CMK (cell line): ENCODE results near the gene RPS17.
A peak's percentile ranks its signal among the peaks of the same experiment; 100 is the strongest.

Source experiments
- DNase-seq: peaks from one replicate; pipeline ENCODE4 v3.0.0-alpha.2; 2010; ENCODE audit warnings: low read depth

Gene RPS17

DNA sequence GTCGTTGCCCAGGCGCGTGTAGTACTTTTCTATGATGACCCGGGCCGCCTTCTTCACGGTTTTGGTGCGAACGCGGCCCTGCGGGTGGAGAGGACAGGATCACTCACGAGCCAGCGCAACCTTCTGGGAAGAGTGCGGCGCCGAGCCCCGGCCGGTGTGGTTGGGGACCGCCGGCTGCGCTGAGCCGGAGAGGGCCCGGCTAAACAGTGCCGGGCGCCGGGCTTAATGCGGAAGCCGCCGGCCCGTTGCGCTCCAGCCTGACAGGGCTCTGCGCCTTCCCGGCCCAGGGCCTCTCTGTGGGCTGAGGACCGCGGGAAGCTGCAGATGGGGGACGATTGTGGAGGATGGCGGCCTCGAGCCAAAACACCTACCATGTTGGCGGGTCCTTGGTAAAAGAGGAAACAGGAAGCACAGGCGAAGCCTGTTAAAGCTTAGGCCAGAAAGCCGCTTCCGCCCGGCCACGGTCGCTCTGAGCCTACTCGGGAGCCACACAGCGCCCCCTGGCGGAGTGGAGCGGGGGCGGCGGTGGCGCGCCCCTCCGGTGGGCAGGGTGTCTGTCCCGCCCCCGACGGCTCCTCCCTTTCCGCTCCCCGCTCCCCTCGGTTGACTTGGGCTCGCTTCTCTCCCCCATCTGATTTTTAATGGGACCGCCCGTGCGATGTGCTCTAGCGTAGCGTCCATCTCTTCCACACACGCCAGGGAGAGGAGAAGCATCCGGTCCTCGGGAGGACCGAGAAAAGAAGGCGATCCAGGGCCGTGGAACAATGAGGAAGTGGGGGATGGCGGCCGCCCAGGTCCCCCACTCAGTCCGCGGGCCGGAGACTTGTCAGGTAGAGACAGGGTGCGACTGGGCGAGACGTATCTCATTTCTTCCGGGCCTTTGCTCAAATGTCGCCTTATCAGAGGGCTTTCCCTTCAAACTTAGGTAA, at the start of gene RPS17:
TSS of gene RPS17 (minus strand) at position 403 of the 929 bp plus-strand sequence. CDS start at position 374, 29 bp downstream.
- DNase-seq = peak; percentile 98

DNA sequence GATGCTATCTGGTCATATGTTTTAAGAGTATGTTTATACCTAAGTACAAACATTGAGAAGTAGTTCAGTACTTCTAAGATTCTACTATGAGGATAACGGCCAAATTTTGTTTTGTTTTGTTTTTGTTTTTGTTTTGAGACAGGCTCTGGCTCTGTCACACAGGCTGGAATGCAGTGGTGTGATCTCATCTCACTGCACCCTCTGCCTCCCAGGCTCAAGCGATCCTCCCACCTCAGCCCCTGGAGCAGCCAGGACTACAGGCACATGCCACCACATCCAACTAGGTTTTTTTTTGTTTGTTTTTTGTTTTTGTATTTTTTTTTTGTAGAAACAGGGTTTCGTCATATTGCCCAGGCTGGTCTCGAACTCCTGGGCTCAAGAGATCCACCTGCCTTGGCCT, 47.5 kb upstream of the RPS17 start:
- DNase-seq = no peak

DNA sequence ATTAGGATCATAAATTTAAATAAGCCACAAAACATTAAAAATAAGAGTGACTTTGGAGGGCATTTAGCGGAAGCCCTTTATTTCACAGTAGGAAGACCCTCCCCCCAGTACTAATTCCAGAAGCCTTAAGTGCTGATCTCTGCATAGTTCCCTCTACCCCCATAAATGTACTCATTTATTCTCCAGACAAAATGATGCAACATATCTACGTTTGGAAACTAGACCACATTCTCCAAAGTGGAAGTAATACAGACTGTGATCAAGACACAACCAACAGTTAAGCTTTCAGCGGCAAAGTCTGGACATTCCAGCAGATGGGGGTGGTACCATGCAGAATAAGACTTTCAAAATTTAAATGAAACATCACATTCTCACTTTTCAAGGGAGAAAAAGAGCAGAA, 44.8 kb upstream of the RPS17 start:
- DNase-seq = no peak

DNA sequence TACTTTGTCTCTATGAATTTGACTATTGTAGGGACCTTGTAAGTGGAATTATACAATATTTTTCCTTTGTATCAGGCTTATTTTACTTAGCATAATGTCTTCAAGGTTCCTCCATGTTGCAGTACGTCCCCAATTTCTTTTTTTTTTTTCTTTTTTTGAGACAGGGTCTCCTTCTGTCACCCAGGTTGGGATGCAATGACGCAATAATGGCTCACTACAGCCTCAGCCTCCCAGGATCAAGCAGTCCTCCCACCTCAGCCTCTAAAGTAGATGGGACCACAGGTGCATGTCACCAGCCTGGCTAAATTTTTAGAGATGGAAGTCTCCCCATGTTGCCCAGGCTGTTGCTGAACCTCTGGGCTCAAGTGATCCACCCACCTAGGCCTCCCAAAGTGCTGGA, 40.5 kb upstream of the RPS17 start:
- no peak for DNase-seq

DNA sequence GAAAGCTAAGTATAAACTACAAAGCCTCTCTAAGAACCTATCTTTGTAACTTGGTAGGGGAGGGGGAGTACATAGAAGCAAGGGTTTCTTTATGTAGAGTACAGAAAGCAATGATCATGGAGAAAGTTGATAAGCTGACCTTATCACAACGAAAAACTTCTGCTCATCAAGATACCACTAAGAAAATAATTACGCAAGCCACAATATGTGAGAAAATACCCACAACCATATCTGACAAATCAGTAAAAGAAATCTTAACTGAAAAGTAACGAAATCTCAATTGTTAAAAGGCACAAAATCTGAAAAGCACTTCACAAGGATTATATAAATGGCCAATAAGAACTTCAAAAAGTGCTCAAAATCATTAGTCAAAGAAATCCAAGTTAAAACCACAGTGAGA, 35.1 kb upstream of the RPS17 start:
- no peak for DNase-seq

DNA sequence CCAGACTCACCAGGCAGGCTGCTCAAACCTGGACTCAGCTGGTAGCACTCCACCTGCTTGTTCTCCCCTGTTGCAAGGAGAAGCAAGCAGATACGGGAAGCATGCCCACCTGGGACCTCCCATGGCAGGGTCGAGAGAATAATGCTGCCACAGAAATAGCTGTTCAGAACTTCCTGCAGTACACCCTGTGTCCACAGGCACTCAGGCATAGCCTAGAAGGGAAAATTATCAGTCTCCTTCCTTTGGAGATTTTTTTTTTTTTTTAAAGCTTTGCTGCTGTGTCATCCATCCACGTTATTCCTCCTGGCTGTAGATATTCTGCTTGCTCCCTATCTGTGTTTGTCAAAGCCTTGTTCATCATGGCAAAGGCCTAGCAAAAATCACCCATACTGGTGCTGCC, 32.7 kb upstream of the RPS17 start:
- no peak for DNase-seq

DNA sequence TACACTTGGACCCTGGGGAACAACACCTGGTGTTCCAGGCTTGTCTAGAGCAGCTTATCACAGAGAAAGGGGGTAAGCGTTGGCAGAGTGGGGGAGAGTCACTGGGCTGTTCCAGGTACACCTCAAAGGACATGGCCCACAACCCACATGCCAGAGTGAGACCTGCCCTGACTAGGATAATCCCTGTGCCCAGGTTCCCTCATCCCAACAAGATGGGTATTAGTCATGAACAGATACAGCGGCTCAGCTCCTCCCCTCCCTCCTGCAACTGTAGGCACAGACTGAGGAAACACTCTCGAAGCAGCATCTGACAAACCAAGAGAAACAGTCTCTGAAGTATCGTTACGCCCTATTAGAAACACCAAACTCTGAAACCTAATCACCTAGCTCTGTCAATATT, 32.1 kb upstream of the RPS17 start:
- no peak for DNase-seq

DNA sequence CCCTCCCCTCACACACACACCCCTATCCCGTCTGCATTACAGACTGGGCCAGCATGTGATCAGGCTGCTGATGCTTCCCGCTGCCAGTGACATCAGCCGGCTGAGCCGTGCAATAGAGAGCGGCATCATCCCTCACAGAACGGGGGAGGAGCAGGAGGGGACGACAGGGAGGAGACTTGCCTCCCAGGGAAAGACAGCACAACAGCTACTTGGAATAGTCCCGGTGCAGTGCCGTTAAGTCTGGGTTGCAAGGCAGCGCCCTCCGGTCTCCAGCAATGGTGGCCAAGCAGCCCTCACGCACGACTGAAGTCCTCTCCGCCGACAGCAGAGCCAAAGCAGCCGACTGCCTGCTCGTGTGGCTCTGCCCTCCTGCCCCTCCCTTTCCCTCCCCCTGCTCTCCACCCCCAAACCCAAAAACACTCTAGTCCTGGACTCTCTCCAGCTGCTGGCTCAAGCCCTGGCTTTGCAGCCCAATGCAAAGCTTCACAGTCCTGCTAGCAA, 31.5 kb upstream of the RPS17 start:
- no peak for DNase-seq

DNA sequence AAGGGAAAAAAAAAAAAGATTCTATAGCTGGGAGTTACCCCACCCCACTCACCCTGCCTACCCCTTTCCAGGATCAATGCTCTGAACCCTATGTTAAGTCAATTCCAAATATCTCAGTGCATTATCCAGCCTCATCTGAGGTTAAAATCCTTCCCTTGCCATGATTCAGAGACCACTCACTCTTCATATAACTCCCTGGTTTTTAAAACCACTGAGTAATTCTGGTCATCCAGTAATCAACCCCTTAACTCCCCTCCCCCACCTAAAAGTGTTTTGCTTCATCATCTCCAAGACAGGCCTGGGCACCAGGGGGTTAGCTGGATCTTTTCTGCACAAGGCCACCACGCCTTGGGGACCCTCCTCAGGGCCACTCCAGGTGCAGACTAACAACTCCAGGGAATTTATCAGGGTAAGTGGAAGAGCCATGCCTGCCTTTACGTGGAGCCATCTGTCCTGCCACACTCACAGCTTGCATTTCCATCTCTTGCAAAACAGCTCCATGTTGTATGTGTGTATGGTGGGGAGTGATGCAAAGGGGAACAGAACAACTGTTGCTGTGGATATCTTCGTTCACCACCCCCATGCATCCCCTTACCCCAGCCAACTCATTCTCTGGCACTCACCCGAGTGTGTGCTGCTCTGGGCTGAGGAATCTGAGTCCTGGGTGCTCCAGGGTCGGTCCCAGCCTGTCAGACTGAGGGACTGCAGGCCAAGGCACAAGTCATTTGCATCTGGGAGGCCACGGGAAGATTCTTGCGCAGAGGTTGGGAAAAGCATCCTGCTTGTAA, 30.7 kb upstream of the RPS17 start:
- no peak for DNase-seq

DNA sequence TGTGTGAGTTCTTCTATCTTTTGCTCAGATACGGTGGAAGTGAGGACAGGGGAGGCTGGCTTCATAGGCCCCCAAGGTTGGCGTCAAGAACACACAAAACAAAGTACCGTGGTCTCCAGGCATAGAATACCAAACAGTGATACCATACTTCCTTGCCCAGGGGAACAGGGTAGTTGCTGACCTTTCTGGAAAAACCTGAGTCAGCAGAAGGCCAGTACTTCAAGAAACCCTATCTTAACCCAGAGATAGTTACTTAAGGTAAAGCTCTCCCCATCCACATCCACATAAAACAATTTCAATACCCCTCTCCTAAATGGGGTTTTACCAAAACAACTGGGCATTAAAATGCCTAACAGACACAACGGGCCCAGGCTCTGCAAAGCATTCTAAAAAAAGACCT, 29.6 kb upstream of the RPS17 start:
- DNase-seq = no peak

DNA sequence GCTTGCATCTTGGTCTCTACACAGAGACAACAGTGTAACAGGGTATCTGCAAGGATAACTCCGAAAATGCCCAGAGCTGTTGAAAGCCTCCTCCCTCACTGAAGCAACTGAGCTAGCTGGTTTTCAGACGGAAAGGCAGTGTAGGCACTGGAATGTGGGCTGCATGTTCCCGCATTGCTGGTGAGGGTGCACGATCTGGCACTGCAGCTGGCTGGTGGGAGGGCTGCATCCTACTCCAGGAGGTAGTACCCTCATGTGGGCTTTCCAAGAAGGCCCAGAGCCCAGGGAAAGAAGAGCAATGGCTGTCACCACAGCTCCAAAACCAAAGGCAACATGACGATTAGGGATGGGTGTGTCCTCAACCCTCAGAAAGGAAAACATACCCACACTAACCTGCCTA, 28.7 kb upstream of the RPS17 start:
- DNase-seq = no peak

DNA sequence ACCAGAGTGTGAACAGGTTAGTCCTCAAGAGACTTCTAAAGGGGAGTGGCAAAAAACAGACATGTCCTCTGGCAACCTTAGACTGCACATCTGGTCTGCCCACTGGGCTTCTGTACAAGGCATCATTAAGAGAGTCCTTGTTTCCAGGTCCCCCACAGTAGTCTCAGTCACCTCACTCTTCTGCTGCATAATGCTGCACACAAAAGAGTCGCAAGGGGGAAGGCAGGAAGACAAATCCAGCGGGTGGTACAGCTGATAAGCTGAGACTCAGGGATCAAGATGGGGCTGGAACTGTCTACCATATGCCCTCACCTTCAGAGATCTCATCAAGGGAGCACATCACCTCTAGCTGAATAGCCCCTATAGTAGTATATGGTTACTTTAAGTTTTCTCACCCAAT, 27.4 kb upstream of the RPS17 start:
- DNase-seq = no peak

DNA sequence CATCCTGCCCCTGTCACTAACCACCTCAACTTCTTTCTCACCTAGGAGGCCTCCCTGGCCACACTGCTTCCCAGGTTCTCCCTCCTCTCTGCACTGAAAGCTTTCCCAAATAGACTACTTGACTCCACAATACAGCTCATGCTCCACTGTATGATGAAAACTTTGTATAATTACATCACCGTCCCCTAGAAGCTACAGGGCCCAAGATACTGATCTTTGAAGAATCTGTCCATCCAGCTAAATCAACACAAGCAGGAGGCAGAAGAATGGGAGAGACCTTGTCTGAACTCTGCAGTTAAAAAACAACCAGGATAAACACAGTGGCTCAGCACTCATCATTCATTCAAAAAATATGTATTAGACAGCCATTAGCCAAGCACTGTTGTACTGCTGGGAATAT, 26.4 kb upstream of the RPS17 start:
- no peak for DNase-seq

DNA sequence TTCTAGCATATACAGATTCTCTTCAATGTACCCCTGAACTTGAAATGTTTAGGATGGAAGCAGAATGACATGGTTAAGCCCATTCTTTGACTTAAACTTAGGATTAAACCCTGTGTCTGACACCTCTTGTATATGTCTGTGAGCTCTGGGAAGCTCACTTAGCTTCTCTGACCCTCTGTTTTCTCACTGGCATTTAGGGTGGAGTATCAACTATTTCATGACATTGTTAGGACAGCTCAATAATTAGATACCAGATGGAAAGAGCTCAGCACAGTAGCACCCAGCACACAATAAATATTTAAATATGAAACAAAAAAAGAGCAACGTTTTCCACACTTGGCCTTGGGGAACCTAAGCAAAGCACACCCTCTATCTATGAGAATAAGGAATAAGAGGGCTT, 18.2 kb upstream of the RPS17 start:
- DNase-seq = no peak

DNA sequence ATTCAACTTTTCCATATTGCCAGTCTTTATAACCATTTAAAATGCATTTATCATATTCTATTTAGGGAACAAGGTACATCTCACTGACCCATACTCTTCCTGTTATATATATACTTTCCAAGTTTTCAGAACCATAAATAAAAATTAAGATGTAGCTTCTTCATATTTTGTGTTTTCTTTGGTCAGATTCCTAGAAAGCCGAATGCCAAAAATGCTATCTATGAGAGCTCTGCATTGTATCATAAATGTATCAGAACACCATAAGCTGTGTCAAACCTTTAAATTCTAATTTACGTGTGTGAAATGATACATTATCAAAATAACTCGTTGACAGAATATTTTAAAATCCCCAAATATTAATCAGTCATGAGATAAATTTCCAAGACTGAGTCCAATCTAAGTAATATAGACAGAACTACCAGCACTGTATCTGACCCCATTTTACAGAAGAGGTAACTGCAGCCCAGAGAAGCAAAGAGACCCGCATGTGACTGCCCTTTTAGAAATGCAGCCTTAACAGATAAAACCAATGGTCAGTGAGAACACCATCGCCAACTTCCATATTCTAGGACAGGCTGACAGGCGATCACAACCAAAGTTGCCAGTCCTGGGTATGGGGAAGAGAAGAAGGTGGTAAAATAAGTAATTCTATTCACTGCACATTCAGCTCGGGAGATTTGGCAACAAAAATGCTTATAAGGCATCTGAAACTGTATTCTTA, 16.2 kb upstream of the RPS17 start:
- no peak for DNase-seq

DNA sequence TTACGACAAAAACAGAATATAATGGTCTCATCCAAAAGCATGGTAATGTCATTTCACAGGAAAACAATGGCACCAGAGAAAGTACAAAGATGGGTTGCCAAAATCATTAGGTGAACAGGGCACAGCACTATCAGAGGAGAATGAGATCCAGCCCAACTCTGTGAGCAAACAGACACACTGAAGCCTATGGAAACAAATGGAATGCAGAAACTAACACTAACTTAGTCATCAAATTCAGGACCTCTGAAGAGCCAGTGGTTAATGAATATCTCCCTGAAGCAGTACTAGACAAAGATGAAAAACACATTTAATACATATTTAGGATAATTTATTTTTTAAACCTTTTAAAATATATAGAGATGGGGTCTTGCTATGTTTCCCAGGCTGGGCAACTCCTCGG, 14.6 kb upstream of the RPS17 start:
- DNase-seq = no peak

DNA sequence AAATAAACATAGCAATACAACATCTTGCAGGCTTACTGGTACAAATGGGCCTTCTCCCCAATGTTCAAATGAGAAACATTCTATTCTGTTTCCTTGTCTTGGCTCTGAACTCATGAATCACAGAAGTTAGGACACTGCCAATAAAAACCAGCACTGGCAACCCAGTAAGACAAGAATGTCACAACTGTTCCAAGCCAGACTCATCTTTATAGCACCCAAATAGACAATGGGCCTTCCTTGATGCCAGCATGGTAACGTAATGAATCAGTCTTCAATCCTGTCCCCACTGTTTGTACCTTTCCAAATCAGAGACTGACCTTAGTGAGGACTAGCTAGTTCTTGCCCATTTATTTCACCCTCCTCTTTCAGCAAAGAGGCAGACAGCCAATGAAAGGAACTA, 14.1 kb upstream of the RPS17 start:
- DNase-seq = no peak

DNA sequence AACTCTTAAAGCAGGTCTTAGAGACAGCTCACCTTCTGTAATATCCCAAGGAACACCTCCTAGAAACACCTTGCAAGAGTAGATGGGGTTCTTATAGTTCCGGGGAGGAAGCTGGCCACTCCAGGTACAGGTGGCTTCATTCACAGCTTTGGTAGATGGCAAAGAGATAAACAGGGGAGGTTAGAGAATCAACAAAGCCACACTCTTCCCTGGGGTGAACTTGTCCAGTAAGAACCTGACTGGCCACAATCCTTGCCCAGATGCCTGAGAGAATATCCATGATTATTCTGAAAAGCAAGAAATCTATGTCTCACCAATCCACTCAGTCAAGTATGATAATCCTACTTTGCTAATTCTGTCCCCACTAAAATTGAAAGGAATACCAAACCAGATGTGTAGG, 13.6 kb upstream of the RPS17 start:
- DNase-seq = no peak

DNA sequence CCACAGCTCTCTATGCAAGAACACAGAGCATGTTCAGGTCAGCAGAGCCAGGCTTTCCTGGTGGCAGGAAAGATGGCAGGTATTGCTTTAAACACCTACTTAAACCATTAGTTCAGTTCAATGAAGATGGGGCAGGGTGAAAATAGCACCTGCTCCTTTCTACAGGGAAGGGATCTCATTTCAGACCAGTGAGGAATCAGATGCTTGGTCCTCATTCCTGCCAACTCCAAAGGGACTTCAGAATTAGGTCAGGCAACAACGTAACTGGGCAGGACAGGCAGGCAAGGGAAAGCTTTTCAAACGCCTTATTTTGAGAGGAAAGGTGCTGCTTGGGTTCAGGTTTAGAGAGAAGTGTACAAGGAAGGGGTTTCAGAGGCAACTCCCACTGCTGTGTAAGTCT, 12.6 kb upstream of the RPS17 start:
- DNase-seq = no peak

DNA sequence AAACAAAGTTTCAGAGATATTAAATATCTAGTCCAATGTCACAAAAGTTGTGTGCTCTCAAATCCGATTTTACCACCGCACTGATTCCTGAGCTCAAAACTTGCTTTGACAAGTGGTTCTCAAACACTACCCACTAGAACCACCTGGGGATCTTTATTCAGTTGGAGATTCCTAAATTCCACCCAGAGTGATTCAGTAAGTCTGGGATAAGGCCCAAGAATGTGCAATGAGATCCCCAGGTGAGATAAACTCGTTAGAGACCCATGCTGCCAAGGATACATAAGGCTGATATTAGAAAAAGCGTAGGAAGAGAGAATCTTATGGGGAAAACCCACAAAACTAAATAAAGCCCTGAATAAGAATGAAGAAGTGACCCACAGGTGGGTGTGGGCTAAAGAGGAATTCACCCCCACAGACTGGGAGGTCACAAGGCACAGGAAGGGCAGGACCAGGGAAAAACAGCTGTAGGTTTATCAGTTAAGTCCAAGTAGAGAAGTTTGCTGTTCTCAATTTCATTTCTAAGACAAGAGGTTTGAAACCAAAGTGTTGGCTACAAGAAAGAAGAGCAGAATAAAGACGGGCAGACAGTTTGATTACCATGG, 11.5 kb upstream of the RPS17 start:
- DNase-seq = no peak

DNA sequence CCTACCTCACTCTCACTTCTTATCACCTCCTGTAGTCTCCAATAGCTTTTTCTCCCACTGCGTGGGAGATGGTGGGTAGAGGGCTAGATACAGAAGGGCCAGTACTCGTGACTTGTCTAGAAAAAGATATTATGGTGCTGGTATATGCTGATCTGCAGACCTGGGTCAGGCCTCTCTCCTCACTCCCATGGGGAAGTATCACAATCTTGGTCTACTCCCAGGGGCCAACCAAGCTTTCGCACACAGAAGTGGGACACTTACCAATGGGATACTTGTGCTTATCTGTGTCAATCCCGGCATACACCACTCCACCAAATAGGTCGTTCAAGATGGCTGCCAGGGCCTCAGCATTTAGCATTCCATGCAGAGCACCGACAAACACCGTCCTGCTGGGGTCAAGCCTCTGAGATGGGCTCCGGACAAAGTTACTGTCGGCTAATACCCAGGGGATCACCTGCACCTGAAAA, 9.0 kb upstream of the RPS17 start:
- DNase-seq = no peak

DNA sequence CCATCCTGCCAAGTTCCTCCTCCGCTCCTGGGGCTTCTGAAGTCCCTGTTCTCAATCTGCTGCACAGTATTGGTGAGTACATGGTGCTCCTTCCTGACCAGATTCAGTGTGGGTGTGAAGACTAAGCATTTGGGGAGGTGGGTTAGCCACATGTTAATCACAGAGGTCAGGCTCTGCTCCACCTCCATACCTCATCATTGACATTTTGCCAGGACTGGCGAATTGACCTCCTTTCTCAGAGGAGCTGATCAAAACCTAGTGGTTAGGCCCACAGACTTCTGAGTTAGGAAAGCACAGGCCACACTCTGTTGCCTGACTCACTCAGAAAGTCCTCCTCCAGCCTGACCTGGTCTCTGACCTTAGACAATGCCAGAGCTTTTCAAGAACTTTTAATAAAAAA, 8.4 kb upstream of the RPS17 start:
- no peak for DNase-seq
